HG03060 (cell line): Measurements from ENCODE around the gene FRRS1L.

Experiments
- ATAC-seq: cut with Tn5 transposase; IDR thresholded peaks from one replicate; pipeline ENCODE4 v1.9.1; 2021; ENCODE audit warnings: low read depth, moderate number of reproducible peaks; ENCODE audit not compliant: unreplicated experiment

The FRRS1L gene, protein sequence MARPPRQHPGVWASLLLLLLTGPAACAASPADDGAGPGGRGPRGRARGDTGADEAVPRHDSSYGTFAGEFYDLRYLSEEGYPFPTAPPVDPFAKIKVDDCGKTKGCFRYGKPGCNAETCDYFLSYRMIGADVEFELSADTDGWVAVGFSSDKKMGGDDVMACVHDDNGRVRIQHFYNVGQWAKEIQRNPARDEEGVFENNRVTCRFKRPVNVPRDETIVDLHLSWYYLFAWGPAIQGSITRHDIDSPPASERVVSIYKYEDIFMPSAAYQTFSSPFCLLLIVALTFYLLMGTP

DNA sequence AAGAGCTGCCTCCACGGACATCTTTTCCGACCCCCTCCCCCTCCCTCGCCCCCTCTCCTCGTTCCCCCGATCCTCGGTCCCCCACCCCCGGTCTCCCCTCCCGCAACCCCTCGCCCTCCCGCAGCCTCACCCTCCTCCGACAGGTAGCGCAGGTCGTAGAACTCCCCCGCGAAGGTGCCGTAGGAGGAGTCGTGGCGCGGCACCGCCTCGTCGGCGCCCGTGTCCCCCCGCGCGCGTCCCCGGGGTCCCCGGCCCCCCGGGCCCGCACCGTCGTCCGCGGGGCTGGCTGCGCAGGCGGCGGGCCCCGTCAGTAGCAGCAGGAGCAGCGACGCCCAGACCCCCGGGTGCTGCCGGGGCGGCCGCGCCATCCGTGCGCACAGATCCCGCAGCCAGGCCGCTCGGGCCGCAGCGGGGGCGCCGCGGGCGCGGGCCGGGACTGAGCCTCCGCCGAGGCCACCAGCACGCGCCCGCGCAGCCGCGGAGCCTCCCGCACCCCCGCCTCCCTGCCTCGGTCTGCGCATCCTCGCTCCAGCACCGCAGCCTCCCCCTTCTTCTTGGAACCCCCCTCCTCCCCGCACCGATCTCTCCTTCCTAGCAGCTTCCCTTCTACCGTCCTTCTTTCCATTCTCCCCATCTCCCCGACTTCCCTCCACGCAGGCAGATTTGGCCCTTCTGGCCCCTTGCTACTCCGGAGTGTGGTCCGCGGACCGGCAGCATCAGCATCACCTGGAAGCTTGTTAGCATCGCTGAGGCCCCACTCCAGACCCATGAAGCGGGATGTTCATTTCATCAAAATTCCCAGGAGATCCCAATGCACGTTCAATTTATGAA is at the start of gene FRRS1L:
FRRS1L (minus strand) TSS at position 479 of the 831 bp plus-strand sequence; CDS start at position 368, 111 bp downstream.
- ATAC-seq, result no peak

DNA sequence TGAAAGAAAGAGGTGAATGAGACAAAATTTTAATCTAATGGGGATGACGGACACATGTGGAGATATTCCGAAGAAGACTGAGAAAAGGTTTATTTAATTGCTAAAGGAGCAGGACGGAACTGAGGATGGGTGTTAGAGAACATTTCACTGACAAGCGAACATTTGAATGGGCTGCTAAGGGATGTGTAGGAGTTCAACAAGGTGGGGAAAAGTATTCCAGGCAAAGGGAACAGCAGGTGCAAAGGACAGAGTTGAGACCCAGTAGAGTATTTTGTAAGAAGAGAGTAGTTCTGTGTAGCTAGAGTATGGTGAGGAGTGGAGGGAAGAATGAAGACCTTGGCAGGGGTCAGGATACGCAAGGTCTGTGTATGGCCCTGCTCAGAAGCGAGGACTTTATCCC is 47.4 kb upstream of the FRRS1L start:
- ATAC-seq, result no peak

DNA sequence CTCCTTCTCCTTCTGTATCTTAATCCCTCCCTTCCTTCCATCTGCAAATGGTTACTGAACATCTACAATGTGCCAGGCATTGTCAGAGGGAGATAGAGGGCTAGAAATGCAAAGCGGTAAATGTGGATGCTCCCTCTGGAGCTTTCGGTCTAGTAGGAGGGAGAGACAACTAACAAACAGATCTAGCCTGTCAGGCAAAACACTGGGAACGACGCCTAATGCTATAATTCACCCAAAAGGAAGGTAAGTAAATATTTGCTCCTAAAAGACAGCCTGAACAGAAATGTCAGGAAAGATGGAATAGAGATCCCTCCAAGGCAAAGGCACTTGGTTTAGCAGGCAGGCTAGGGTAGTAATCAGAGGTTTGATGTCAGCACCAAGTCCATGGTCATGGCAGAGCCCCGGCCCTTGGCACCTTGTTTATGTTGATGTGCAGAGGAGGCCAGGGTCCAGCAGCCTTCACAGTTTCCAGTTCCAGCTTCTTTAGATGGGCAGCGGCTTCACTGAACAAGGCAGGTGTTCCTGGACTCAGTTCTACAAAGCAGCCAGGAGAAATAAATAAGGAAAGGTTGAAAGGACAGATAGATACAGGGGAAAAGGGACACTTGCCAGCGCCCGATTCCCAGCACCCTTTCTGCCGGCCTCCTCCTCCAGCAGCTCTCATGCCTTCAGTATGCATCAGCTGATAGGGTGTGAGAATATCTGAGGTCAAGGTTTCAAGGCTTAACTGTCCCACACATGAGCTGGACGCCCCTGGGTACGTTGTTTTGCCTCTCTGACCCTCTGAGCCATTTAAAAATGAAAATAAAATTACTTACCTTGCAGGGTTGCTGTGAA is 46.5 kb upstream of the FRRS1L start:
- ATAC-seq, result no peak

DNA sequence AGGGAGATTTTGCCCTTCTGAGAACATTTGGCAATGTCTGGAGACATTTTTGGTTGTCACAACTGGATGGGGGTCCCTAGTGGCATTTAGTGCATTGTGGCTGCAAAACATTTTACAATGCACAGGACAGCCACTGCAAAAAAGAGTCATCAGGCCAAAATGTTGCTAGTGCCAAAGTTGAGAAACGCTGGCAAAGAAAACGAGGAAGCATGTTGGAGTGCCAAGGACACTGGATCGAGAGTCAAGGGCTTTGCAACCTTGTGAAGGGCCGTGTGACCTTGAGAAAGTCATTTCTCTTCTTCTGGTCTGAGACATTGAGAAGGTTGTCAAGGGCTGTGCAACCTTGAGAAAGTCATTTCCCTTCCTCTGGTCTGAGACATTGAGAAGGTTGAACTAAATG is 45.7 kb upstream of the FRRS1L start:
- ATAC-seq, result no peak

DNA sequence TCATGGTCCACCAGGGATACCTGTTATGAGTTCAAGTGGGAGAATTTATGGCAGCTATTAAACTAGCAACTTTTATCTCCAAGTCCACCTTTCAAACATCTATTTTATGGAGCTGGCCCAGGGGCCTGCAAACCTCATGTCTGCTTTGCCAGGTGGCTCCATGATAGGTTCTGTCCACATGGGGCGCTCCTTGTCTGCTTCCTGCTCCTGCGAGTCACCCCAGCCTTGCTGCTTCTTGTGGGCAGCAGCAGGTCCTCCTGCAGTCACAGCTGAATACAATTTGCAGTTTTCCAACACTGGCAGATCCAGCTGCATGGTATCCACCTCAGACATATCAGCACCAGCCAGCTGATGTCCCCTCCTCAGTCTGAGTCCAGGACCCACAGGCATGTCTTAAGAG is 39.6 kb upstream of the FRRS1L start:
- no peak for ATAC-seq

DNA sequence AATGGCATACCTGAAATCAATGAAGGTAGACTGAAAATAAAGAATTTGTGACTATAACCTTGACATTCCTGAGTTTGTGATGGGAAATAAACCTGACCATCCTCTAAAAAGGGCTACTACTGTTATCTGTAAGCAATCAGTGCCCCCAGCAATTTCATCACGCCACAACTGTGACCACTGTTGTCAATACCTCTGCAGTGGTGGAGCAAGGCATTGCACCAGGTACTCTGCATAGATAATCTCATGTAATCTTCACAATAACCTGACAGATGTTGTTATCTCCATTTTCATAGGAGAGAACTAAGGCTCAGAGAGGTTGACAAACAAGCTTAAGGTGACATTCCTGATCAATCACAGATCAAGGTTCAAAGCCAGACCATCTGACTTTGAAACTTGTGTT is 38.5 kb upstream of the FRRS1L start:
- ATAC-seq, result no peak

DNA sequence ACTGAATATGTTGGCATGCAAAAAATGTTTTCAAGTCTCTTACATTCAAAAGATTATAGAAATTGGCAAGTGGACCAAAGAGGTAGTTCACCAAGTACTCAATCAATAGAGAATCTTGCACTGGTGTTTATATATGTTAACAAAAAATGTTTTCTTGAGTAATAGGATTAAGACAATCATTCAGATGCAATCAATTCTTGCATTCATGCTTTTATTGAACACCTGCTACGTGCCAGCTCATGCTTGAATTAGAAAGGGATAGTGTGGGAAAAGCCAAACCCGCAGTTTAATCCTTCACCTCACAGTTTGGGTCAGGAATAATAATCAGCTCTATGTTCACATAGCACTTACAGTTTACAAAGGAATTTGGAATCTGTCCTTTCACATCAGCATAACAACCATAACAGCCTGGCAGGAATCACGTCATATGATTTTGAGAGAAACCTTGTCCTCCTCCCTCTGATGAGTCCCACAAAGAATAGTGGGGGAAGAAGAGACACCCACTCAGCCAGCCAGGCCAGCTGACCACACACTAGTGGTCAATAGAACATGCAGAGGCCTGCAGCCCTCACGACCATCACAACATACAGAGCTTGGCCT is 36.8 kb upstream of the FRRS1L start:
- ATAC-seq, result no peak

DNA sequence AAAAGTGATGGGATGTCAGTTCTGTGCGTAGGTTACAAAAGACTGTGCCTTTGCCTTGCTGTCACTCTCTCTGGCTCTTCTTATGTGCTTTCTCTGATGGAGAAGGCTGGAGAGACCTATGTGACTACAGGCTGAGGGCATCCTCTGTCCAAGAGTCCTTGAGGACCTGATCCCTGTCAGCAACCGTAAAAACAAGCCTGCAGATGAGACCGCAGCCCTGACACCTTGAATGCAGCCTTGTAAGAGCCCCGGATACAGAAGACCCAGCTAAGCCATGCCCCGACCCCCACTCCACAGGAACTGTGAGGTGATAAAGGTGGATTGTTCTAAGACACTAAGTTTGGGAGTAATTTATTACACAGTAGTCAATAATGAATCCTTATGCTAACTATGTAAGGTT is 32.6 kb upstream of the FRRS1L start:
- ATAC-seq, result no peak

DNA sequence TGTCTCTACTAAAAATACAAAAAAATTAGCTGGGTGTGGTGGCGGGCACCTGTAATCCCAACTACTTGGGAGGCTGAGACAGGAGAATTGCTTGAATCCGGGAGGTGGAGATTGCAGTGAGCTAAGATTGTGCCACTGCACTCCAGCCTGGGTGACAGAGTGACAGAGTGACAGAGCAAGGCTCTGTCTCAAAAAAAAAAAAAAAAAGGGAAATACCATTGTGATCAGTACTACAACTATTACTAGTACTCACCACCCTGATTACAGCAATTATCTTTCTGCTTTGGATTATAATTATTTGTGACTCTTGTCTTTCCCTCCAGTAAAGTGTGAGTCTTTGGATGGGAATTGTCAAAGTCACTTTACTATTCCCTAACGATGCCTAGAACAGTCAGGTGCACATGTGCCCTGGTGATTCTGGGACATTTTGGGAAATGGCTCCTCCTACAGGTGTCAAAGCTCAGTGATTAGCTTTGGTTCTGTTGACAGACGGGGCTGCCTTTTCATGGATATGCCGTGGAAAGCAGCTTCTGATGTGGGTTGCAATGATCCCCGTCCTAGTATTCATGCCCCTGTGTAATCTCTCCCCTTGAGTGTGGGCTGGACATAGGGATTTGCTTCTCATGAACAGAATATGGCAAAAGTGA is 31.8 kb upstream of the FRRS1L start:
- no peak for ATAC-seq

DNA sequence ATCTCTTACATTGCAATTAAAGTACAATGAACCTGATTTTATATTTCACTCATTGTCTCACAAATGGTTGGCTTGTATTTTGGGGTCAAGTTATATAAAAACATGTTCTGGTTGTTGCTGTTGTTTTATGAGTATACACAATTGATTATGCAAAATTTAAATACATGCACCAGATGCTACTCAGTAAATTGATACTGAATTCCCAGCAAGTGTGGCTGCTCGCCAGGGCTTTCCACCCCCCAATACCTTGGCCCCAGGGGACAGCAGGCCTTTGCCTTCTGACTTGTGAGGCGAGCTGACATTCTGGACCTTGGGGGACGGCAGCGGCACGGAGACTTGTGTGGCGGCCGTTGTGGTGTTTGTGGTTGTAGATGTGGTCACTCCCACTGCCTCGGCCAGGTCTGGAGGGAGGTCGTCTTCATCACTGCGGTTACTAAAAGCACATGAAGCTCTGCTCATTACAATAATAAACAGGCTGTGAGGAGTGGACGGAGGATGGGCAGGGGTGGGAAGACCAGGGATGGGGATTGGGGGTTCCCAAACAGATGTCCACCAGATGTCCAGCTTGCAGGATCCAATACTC is 27.0 kb upstream of the FRRS1L start:
- no peak for ATAC-seq

DNA sequence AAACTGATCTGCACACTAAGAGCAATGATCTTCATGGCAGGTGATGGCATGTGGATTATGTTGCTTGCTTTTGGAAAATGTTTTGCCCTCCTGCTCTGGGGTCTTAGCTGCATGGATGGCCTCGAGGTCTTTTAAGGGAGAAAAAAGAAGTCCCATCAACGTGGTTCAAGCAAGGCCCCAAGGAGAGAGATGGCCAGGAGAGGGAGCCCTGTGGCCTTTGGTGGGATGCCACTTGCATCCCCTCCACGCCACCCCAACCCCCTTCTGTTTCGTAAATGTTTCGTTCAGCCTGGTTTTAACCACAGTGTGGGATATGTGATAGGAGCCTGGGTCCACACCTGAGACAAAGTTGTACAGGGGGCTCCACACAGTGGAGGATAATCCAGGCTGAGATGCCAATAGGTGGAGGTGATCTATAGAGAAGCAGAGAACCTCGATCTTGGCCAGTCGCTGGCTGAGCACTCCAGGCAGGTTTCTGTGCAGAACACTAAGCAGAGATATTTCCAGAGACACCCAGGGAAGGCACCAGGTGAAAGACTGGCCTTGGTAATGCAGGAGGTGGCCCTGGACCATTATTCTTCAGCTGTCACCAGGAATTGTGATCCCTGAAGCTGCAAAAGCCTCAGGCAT is 25.8 kb upstream of the FRRS1L start:
- no peak for ATAC-seq

DNA sequence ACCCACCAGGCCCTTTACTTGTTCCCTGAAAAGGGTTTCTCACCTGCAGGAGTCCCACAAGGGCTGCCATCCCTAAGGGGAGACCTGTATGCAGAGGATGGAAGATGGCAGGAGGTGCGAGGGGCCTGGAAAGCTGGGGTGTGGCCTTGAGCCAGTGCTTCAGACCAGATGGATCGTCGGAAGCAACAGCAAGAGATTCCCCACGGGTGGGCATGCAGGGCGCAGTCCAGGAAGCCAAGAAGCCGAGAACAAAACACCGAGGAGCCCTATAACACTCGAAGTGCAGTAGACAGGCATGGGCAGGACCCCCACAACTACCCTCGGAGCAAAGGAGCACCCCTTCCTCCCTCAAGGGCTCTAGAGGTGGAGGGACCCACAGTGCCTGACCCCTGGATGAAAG is 24.7 kb upstream of the FRRS1L start:
- ATAC-seq, result no peak

DNA sequence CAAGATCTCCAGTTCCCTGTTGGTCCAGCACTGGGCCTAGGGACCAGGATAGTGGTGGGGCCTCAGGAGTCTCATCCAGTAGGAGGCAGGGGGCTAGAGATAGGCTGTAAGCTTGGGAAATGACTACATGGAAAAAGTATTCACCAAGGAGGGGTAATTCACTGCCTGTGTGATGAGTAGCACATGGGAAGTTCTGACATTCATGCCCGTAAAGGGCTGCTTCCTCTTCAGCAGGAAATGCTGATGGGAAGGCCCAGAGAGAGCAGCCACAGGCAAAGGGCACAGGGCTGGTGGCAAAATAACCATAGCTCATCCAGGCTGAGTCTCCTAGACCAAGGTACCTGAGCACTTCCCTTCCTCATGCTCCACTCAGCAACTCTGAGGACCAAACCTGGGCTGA is 23.1 kb upstream of the FRRS1L start:
- ATAC-seq, result no peak

DNA sequence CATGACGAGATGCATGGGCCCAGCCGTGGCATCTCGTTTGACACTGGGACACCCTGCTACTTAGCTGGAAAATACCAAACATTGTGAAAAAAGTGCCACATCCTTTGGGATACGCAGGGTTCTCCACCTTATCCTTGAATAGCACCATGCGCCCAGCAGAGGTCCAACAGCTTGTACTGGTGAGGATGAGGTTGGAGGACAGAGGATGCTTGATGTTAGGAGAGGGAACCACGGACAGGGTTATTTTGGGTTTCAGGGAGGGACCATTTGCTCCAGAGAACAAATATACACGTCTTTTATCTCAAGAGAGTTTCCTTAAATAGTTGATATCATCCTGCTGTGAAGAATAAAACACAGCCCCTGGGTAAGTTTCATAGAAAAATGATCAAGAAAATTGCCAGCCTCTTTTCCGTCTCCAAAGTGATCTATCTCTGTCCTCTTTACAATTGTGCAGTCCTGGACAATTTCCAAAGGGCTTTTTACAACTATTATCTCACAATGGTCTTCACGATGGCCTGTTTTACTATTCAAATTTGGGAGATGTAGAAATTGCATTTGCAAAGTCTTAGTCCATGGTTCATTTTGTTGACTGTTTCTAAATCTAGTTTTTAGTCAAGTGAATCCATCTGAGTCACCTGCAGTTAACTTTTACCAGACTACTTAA is 19.9 kb upstream of the FRRS1L start:
- no peak for ATAC-seq

DNA sequence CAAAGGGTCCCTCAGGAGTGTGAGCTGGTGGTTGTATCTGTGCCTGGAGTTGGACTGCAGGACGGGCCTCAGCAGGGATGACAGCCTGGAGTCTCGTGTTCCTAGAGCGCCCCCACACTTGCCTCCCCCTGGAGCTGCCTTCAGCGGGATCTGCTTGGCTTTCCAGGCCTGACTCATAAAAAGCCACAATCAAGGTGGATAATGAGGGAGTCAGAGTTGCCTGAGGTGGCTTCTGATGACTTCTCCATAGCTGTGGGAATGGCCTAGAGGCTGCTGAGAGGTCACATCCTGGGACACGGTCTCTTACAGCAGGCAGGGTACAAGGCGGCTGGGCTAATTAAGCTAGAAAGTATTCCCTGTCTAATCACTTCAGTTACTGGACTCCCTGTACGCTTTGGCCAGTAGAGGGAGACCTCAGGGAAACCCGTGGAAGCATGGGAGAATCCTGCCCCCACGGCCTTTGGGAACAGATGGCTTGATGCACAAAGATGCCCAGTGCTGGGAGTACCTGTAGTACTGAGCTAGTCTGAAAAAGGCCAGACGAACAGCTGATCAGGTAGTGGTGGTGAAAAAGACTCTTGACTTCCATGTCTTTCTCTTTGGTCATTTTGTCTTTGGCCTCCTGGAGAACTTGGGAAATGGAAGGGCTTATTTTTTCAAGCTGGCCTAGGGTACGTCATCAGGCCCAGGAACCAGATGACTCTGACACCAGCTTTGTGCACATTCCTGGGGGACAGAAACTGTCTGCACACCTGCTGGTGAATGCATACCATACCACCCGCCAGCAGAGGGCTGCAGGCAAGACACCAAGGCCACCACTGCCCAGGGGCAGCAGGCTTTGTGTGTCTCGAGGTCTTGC is 16.1 kb upstream of the FRRS1L start:
- ATAC-seq, result no peak

DNA sequence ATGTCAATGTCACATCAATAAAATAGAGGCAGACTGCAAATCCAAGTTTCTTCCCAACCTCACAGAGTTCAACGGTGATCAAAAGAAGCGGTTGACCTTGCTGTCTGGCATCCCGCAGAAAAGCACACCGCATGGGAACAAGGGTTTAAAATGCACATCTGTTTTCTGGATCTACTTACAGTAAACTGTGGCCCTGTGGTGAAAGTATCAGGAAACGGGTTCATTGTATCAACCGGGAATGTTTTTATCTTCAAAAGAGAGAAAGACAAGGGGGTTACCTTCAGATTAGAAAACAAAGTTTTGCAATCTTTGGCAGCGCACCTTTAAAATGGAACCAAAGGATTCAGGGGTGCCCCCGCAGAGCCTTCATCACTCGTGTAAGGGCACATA is 15.5 kb upstream of the FRRS1L start:
- ATAC-seq, result no peak

DNA sequence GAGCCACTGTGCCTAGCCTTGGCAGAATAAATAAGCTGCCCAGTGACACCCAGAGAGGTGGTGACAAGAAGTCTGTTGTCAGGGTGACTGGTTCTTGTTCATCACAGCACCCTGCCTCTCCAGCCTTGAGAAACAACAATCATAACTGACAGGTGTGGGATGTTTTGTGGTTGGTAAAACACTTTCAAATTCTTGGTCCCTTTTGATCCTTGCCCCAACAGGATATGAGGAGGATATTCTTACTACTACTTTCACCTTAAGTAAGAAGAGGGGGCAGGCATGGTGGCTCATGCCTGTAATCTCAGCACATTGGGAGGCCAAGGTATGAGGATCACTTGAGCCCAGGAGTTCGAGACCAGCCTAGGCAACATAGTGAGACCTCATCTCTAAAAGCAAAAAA is 14.2 kb upstream of the FRRS1L start:
- ATAC-seq, result no peak
